ENCODE measurements around the gene SAT2.
"Not testable (repeated sequence)": the region's sequence is repeated elsewhere in the genome, so short reads cannot be mapped to it uniquely, and the experiment has no call there.

SAT2 gene

DNA sequence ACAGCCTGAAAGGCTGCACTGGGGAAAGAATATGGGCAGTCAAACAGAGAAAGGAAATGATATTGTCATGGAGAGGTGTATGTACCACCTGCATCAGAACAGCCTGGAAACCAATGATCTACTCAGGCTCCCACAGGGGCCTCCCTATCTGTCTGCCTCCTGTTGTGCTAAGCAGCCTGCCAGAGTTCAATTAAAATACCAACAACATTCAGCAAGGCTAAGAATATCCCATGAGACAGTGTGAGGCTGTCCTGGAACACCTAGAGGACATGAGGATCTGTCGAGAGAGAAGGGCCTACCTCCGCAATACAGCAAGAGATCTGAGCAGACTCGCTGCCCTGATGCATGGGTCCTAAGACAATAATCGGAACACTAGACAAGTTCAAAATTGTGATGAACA is 21.3 kb downstream of the SAT2 start:
- TF ChIP-seq JUND (IDR thresholded peaks at IDR 0.05; ENCODE audit: low read depth), result no peak
- in situ Hi-C loops (cut with HindIII; ENCODE audit: low pct_unique_long_range_greater_than_20kb, low sequenced_read_pairs), result no loop called here
- no peak for DNase-seq (ENCODE audit: low read depth in 1 of 2, low spot score in 1 of 2)

DNA sequence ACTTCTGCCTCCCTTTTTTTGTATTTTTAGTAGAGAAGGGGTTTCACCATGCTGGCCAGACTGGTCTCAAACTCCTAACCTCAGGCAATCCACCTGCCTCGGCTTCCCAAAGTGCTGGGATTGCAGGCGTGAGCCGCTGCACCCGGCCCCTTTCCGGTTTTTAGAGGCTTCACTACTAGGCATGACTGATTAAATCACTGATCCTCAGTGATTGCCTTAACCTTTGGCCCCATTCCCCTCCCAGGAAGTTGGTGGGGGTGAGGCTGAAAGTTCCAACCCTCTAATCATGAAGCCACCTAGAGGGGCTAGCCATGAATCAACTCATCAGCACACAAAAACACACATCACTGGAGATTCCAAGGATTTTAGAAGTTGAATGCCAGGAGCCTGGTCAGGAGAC is 30.1 kb downstream of the SAT2 start:
- in situ Hi-C loops (cut with HindIII; ENCODE audit: low pct_unique_long_range_greater_than_20kb, low sequenced_read_pairs); DNase-seq (ENCODE audit: low read depth in 1 of 2, low spot score in 1 of 2): not testable (repeated sequence)

DNA sequence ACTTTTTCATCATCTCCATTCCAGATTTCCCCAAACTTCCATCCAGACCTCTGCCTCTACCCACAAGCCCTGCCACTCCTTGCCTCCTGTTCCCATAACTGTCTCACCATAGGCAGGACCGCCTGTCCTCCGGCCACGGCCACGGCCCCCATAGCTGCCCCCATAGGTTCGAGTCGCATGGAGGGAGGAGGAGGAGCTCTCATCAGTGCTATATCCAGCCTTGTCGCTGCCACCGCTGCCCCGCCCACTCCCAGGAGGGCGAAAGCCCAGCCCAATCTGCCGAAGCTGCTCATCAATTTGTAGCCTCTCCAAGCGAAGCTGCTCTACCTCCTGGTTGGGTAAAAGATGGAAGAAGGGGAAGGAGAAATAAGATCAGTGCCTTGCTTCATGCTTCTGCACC is 34.3 kb downstream of the SAT2 start:
- in situ Hi-C loops (cut with HindIII; ENCODE audit: low pct_unique_long_range_greater_than_20kb, low sequenced_read_pairs), result no loop called here
- no peak for TF ChIP-seq JUND (IDR thresholded peaks at IDR 0.05; ENCODE audit: low read depth)
- no peak for DNase-seq (ENCODE audit: low read depth in 1 of 2, low spot score in 1 of 2)

DNA sequence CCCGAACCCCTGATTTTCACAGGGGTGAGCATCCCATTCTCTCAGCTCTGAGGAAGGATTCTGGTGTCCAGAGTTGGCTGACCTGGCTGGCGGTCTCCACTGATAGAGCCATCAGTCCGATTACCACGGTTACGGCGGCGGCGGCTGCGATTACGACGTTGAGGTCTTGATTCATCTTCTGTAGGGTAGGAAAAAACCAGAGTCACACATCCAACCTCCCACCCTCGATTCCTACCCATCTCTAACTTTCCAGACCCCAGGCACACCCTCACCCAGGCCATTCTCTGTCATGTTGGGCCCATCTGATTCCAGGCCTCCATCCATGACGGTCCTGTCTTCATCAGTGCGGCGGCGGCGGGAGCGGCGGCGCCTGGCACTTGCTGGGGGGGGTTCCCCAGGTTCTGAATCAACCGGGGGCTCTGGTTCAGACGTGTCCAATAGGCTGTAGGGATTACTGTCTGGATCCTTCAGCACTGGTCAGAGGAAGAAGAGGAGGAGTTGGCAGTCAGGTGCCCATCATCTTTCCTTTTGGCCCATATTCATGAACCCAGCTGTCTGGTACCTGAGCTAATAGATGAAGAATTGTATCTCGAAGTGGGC is 35.1 kb downstream of the SAT2 start:
- DNase-seq (ENCODE audit: low read depth in 1 of 2, low spot score in 1 of 2), result no peak

DNA sequence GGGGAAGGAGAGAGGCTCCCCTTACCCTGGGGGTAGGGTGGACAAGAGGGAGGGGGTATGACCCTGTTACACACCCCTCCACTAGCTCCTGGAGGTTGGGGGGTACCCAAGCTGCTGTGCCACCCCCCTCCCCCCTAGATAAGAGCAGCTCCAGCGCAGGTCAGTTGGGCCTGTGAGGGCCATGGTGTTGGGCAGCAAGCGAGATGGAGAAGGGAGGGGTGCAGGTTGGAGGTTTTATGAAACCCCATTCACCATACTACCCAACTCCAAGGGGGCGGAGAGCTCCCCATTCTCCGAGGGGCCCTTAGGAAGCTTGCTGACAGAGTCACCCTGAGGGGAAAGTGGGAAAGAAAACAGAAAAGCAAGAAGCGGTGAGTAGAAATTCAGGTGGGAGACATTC is 36.0 kb downstream of the SAT2 start:
- no peak for TF ChIP-seq JUND (IDR thresholded peaks at IDR 0.05; ENCODE audit: low read depth)
- in situ Hi-C loops (cut with HindIII; ENCODE audit: low pct_unique_long_range_greater_than_20kb, low sequenced_read_pairs), result no loop called here
- DNase-seq (ENCODE audit: low read depth in 1 of 2, low spot score in 1 of 2), result no peak

More for the DNA sequence above, 35.1 kb downstream of the SAT2 start:
- TF ChIP-seq JUND (IDR thresholded peaks at IDR 0.05; ENCODE audit: low read depth), result no peak
- in situ Hi-C loops (cut with HindIII; ENCODE audit: low pct_unique_long_range_greater_than_20kb, low sequenced_read_pairs), result no loop called here

DNA sequence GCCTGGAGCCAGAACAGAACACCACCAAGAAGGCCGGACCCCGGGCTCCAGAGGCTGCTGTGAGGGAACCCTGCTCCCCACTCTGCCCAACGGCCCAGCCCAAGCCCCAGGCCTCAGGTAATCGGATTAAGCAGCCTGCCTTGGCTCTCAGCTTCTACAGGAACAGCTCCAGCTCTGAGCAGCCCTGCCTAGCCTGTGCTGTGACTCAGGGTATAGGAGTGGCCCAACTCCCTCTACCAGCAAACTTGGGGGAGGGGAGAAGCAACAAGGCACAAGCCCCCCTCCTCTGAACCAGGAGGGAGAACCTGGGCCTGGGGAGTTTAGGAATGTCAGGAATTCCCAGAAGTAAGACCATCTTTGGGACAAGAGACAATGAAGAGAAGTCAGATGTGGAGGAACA is 36.9 kb downstream of the SAT2 start:
- in situ Hi-C loops (cut with HindIII; ENCODE audit: low pct_unique_long_range_greater_than_20kb, low sequenced_read_pairs), result no loop called here
- TF ChIP-seq JUND (IDR thresholded peaks at IDR 0.05; ENCODE audit: low read depth), result no peak
- no peak for DNase-seq (ENCODE audit: low read depth in 1 of 2, low spot score in 1 of 2)

DNA sequence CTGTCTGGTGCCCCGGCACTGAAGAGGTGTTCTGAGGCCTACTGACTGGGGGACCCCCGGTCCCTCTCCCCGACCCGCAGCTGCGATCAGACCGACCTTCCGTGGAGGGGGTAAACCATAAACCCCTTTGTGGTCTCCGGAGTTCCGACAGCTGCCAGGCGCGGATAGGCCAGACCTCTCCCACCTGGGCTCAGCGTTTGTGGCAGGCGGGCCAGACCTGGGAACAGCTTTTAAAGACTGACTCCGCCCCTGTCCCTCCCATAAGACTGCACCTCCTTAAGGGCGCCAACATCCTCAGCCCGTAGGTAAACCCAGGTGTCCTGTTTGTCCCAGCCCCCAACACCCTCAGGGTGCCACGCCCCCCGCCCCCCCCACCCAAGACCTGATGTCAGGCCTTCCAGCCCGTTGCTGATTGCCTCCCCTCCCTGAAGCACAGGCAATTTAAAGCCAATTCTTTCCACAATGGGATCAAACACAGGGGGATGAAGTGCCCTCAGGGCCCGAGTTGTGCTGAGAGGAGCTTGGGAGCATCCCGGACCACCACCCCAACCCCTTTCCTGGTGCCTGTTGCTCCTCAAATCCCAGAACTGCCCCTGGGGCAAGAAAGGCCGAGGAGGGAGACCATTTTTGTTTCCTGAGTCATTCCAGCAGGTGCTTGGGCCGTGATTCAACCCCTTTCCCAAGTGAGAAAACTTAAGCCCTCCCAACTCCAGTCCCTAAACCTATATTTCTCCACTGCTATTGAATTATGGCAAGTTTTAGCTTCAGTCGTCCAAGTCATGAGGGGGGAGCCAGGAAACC is 37.5 kb downstream of the SAT2 start, which contains the start of gene SOX15:
Gene SOX15, minus strand, starts transcription at position 204 of the 801 bp plus-strand sequence. CDS start 418 bp downstream, outside the sequence.
- in situ Hi-C loops (cut with HindIII; ENCODE audit: low pct_unique_long_range_greater_than_20kb, low sequenced_read_pairs), result no loop called here
- DNase-seq (ENCODE audit: low read depth in 1 of 2, low spot score in 1 of 2), result peak in 1 of 2 experiments; percentile 56
- no peak for TF ChIP-seq JUND (IDR thresholded peaks at IDR 0.05; ENCODE audit: low read depth)

DNA sequence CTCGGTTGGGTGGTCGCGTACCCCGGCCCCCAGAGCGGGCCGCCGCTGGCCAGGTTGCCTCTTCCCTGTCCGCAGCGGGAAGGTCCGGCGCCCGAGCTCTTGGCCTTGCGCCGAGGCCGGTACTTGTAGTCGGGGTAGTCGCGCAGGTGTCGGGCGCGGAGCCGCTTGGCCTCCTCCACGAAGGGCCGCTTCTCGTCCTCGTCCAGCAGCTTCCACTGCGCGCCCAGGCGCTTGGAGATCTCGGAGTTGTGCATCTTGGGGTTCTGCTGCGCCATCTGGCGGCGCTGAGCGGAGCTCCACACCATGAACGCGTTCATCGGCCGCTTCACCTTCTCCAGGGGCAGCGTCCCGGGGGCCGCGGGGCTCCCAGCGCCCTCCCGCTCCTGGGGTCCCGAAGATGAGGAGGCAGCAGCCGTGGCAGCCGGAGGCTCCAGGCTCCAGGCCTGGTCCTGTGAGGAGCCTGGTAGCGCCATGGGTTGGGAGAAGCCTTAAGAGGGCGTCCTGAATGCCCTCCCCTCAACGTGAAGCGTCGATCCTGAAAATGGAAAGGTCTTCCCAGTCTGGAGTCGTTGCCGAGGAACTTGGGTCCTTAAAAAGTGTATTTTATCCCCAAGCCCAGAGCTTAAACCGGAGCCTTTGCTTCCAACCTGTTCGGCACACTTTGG is 38.3 kb downstream of the SAT2 start:
- TF ChIP-seq JUND (IDR thresholded peaks at IDR 0.05; ENCODE audit: low read depth), result no peak
- no peak for DNase-seq (ENCODE audit: low read depth in 1 of 2, low spot score in 1 of 2)
- in situ Hi-C loops (cut with HindIII; ENCODE audit: low pct_unique_long_range_greater_than_20kb, low sequenced_read_pairs), result no loop called here

DNA sequence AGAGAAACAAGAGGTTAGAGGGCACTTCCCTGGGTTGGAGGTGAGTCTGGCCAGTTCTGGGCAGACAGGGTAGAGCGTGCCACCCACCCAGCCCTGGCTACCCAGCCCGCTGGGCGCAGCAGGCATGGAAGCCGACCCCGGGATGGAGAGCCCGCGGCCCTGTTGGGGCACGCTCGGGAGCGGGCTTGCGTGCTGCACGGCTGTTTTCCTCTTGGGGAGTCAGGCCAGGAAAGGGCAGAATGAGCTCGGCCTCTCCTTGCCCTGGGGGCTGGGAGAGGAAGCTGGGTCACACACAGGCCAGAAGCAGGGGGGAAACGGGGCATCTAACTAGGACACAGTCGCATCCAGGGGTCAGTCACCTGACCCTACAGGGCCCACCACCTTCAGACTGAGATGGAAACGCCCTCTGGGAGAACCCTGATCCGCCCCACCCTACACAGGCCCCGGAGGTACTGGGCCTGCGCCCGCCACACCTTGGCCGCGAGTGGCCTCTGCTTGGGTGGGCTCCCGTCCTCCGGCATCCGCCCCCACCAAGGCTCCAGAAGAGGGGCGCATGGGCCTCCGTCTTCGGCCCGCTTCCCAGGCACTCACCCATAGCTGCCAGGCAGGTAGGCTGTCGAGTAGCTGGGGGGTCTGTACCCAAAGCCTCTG is 38.9 kb downstream of the SAT2 start:
- no peak for DNase-seq (ENCODE audit: low read depth in 1 of 2, low spot score in 1 of 2)
- in situ Hi-C loops (cut with HindIII; ENCODE audit: low pct_unique_long_range_greater_than_20kb, low sequenced_read_pairs), result no loop called here
- TF ChIP-seq JUND (IDR thresholded peaks at IDR 0.05; ENCODE audit: low read depth), result no peak

DNA sequence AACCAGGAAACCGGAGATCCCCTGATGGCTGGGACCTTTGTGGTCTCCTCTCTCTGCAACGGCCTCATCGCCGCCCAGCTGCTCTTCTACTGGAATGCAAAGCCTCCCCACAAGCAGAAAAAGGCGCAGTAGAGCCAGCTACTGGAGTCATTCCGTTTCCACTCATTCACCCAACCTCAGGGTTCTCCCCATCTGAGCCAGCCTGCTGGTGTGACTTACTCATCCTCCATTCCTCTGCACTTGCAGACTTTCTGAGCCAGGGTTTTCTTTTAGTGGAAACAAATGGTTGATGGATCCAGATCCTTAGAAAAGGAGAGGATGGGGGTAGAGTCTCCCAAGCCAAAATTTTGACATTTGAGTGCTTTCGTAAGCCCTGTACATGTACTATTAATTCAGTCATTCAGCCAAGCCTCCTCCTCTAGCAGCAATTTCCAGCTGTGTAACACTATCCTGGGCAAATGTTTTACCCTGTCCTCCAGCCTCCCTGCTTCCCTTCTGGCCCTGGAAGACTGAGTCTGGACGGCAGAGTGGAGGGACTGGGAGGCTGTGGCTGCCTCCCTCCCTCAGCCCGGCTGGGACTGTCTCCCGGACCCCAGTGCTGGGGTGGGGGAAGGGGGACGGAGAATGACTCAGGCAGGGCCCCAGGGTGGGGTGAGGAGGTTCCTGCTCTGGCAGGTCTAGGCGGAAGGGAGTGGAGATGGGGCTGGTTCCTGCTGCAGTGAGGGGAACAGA is 40.0 kb downstream of the SAT2 start:
- TF ChIP-seq JUND (IDR thresholded peaks at IDR 0.05; ENCODE audit: low read depth), result no peak
- DNase-seq (ENCODE audit: low read depth in 1 of 2, low spot score in 1 of 2), result no peak
- in situ Hi-C loops (cut with HindIII; ENCODE audit: low pct_unique_long_range_greater_than_20kb, low sequenced_read_pairs), result no loop called here

DNA sequence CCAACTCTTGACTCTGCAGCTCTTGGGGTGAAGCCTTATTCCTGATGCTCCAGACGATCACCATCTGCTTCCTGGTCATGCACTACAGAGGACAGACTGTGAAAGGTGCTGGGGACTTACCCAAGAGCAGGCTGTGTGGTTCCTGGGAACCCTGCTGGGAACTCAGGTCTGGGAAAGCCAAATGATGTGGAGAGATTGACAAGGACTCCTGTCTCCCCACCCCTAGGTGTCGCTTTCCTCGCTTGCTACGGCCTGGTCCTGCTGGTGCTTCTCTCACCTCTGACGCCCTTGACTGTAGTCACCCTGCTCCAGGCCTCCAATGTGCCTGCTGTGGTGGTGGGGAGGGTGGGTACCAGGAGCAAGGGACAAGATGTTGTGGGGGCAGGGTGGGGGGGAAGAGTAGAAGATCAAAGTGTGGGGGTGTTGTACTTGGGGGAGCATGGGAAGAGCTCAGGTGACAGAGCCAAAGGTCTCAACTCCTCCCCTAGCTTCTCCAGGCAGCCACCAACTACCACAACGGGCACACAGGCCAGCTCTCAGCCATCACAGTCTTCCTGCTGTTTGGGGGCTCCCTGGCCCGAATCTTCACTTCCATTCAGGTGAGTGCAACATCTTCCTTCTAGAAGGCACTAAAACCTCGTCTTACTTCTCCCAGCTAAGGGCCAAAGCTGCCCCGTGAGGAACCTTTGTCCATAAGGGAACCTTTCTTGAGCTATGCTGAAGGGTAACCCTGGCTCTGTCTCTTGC is 40.8 kb downstream of the SAT2 start:
- peak in 1 of 2 experiments; percentile 79 for DNase-seq (ENCODE audit: low read depth in 1 of 2, low spot score in 1 of 2)
- no peak for TF ChIP-seq JUND (IDR thresholded peaks at IDR 0.05; ENCODE audit: low read depth)
- in situ Hi-C loops (cut with HindIII; ENCODE audit: low pct_unique_long_range_greater_than_20kb, low sequenced_read_pairs), result no loop called here

Data from T47D (cell line).